Measurements from ENCODE around the gene DCST1.

Gene DCST1

DNA sequence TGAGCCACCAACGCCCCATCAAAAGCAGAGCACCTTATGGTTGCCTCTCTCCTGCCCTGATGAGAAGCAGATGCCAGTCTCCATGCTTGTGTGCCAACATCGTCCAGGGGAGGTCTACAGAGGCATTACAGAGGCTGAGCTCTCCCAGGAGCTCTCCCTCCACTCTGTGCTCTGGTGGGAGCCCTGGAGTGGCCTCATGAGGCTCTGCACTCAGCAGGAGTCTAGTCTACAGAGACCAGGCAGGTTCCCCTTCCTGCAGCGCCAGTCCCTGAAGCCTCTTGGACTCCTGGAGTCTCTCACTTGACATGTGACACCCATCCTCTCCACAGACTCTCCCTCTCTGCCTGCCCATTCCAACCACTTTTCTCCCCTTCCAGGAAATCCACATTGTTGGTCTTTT, 3.4 kb downstream of the DCST1 start:
- peak; percentile 20 for DNase-seq

DNA sequence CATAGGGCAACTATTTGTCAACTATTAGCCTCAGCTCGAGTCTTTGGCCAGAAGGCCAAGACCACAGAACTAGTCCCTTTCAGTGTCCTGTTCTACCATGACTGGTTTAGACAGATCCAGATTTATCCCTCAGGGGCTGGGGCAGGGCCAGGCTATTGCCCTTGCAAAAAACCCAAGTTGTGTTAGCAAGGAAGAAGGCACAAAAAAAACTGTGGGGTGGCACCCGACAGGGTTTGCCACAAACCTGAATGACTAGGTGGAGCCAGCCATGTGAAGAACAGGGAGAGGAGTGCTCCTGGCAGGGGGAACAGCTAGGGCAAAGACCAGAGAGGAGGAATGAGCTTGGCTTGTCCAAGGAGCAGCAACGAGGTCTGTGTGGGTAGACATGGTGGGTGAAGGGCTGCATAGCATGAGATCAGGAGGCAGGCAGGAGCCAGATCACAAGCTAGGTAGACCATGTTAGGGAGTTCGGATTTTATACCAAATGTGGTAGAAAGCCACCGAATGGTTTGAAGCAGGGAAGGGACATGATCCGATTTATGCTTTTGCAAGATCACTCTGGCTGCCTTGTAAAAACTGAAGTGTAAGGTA, 4.3 kb downstream of the DCST1 start:
- DNase-seq, result no peak

DNA sequence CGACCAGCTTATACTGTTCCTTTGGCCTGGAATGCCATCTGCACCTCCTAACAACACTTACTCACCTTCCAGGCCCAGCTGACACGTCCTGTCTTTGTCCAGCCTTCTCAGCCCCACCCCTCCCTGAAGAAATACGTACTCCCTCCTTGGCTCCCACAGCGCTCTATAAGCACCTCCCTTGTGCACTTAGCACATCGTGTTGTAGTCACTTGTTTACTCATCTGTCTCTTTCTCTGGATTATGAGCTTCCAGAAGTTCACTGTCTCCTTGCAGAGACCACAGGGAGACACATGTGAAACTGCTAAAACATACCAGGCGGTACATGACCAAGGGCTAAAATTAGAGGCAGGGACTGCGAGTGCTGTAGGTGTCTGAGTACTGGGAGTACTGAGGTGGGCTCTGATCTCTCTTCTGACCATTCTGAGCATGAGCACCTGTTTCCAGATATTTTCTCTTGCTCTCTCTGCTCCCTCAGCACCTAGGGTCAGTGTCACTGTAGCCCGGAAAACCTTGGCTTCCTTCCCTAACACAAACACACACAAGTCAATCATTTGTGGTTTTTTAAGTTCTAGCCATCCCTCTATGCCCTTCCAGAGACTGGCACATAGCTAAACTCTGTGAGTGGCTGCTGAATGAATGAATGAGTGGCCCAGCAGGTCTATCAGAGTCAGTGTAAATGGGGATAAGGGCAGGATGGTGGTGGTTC, 5.1 kb downstream of the DCST1 start:
- DNase-seq, result peak; percentile 12

DNA sequence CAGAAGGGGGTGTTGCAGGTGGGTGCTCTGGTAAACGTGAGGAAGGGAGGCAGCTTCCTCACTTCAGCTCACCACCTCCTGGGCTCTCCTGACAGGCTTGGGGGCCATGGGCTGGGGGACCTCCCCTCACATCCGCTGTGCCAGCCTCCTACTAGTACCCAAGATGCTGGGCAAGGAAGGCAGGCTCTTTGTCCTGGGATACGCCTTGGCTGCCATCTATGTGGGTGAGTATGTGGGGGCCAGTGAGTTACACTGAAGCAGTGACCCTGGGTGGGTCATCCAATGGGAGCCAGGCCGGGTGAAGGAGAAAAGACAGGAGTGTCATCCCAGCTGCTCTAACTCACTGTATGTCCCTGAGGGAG, 5.7 kb downstream of the DCST1 start:
- no peak for DNase-seq

DNA sequence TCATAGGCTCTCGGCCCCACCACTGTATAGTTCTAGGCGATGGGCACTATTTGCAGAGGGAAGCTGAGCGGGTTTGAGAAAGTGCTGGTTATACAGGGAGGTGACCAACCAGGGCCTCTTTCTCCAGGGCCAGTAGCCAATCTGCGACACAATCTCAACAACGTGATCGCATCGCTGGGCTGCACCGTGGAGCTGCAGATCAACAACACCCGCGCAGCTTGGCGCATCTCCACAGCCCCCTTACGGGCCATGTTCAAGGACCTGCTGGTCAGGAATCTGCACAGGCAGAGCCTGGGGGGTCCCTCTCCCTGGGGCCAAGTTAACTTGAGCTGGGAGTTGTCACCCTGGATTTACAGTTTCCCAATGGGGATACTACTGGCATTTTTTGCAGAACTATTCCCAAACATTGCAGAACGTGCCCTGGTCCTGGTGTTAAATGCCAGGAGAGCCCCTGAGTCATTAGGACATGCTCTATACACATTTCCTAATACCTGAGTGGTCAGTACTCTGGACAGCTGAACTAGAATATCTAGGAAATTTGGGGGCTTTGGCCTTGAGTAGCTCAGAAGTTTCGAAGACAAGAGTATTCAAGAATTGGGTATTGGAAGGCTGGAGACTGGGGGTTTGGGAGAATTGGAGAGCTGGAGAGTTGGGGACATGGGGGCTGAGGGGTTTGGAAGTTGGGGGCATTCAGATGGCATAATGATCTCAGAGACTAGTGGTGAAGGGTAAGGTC, 6.9 kb downstream of the DCST1 start:
- DNase-seq, result no peak

DNA sequence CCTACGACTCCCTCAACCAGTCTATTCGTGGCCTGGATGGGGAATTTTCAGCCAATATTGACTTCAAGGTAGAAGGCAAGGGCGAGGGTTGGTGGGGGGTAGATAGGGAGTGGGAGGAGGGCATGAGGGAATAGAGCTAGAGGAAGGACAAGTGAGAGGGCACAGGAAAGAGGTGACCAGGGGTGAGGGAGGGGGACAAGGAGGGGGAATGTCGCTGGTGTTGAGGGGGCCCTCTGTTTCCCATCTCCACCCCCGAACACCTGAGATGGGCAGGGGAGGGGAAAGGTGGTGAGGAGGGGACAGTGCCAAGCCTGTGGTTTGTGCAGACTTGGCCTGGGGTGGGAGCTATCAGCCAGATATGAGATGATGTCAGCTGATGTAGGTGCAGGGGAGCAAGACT, 9.2 kb downstream of the DCST1 start:
- no peak for DNase-seq

DNA sequence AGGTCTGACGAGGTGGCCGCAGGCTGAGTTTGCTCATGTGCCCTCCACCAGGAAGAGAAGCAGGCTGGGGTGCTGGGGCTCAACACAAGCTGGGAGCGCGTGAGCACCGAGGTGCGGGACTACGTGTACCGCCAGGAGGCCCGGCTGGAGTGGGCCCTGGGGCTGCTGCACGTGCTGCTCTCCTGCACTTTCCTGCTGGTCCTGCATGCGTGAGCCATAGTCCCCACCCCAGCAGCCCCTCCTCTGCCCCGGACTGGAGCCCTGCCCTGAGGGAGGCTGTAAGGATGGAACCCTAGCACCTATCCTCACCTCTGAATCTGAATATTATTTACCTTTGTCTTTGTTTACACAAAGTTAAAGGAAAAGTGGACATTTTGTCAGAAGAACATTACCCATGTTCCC, 9.7 kb downstream of the DCST1 start:
- no peak for DNase-seq

DNA sequence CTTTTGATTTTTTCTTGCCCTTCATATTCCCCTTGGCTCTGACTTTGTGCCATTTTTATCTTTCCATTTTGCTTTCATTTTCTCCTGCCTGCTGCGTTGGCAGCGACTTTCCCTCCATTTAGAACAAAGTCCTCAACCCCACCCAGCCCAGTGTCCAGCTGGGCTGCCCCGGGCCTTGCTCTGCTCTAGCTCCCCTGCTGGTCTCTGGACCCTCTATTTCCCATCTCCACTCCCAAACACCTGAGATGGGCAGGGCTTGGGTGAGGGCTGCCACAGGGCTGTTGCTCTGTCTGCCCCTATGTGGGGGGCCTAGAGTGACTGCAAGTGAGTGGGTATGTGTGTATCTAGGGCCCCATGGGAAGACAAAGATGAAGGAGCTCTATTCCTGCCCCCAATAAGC, 10.2 kb downstream of the DCST1 start:
- DNase-seq, result no peak

DNA sequence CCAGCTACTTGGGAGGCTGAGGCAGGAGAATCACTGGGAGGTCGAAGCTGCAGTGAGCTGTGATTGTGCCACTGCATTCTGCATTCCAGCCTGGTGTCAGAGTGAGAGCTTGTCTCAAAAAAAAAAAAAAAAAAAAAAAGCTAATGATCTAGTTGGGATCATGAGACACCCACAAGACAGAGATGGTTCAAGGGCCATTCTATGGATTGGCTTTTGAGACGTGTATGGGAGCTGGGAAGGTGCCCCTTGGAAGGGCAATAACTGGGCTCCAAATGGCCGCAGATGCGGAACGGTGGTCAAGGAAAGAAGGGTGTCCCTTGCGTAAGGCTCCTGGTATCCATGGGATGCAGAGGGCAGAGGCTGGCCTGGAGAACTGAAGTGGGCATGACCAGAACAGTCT, 10.7 kb downstream of the DCST1 start:
- DNase-seq, result no peak

DNA sequence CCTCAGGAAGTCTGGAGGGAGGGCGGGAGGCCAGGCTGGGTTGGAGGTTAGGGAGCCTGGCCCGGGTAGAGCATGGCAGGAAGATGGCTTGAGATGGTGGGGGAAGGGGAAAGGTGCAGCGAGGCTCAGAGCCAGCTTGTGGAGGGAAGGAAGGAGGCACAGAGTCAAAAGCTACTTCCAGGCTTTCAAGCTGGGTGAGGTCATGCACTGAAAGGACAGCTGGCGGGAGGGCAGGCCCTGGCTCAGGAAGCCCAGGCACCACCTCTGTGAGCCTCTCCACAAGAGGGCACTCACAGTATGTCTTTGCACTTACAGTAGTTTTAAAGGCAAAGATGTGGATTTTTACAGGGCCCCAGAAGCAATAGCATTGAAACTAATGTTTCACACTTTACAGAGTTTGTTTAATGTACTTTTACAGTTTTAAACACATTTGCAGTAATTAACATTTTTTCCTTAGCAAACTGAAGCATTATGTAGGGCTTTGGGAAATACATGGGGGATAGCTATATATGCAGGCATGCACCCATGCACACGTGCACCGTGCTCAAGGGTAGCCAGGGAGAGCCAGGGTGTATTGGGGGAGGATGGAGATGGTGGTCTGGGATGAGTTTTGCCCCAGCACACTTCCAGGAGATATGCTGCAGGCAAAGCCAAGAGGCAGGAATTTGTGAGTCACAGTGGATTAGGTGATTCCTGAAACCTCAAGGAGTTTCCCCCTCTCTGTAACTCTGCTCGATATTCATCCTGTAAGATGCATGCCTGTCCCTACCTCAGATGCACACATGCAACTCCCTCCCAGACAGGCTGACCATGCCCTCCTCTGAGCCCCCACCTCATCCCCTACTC, 11.4 kb downstream of the DCST1 start:
- peak; percentile 81 for DNase-seq

DNA sequence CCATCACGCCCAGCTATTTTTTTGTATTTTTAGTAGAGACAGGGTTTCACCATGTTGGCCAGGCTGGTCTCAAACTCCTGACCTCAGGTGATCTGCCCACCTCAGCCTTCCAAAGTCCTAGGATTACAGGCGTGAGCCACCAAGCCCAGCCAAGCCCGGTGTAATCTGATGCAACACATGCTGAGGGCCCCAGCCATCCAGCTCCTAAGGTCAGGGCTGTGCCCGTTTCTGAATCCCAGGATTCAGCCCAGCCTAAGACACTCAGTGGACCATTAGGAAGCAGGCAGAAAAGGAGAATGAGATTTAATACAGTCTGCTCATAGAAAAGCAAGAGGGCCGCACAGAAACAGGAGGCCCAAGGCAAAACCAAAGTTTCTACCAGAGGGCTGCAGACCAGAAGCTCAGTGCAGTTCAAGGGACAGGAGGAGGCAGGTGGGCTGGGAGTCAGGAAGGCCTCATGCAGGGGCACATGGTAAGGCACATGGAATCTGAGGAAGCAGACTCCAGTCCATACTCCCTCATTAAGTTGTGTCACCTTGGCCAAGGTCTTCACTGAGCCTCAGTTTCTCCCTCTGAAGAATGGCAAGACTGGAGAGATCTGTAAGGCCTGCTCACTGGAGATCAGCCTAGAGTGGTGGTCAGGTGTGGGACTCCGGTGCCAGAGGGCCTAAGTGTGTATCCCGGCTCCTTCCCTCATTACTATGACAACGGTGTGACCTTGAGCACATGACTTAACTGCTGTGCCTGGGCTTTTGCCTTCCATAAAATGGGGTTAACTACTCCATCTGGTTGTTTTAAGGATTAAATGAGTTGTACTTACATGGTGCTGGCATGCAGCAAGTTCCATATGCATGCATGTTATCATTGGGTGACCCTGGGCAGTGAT, 15.1 kb downstream of the DCST1 start:
- DNase-seq, result no peak

DNA sequence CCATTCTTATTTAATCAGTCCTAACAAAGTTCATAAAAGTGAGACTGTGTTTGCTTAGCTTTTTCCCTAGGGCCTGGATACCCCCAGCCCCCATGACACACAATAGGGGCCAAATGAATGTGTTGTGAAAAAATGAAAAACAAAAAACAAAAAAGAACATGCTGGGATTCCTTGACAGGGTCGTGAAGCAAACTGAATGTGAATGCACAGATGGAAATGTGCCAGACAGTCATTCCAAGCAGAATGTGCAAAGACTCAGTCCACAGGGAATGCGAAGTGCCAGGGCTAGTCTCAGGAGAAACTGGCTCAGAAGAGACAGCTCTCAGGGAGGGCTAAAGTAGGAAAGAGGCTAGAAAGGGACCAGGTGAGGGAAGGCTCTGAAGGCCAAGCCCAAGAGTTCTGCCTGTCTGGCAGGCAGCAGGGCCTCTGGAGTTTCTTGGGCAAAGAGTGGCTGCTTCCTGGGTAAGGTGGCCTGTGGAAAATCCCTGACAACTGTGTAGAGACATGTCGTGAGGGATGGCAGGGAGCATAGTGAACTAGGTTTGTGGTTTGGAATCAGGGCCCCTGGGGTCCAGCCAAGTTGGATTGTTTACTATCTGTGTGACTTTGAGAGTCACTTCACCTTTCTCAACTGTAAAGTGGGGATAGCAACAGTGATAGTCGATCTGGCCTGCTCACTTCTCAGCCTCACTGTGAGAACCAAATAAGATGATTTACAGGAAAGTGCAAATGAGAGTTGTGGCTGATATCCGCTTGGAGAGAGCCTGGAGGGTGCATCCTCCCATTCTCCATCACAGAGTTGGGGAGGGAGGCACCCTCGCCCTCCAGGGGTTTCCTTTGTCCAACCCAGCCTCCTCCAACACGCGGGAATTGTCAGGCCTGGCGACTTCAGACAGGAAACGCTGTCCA, 16.3 kb downstream of the DCST1 start:
- DNase-seq, result peak; percentile 34

DNA sequence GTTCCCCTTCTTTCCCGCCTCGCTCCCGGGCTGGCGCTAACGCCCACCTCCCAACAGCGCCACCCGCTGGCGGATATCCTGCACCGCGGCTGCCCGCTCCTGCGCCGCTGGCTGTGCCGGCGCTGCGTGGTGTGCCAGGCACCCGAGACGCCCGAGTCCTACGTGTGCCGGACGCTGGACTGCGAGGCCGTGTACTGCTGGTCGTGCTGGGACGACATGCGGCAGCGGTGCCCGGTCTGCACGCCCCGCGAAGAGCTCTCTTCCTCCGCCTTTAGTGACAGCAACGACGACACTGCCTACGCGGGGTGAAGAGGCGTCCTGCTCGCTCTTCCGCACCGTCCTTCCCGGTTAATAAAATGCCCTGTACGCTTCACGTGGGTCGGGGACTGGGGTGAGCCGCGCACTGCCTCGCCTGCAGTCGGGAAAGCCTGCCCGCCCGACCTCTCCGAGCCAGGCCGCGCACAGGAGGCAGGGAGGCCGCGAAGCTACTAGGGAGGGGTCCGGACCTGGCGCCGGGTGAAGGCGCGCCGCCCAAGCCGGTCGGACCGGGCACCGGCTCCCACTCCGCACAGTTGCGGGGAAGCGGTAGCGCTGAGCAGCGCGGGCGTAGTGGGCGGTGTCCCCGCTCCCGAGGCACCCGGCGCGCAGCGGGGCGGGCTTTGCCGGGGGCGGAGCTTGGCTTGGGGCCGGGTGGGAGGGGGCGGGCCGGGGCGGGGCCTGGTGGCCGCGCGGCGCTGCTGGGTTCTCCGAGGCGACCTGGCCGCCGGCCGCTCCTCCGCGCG, 17.1 kb downstream of the DCST1 start, which contains the start of gene ADAM15:
TSS of gene ADAM15 (plus strand) at position 757 of the 782 bp plus-strand sequence. CDS start 71 bp downstream, outside the sequence.
- DNase-seq, result peak; percentile 83

DNA sequence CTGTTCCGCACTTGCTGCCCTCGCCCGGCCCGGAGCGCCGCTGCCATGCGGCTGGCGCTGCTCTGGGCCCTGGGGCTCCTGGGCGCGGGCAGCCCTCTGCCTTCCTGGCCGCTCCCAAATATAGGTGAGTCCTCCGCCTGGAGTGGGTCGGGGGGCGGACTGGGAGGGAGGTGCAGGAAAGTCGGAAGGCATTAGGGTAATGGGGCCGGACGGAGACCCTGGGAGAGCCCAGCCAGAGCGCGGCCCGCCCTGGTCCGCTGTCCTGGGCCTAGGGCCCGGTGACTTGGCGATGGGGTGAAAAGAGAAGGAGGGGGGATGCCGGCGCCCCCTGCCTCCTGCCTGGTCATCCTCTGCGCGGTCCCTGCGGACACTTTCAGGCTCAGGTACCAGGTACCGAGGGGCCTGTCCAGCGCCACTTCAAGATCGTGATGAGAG, 17.7 kb downstream of the DCST1 start:
- no peak for DNase-seq

DNA sequence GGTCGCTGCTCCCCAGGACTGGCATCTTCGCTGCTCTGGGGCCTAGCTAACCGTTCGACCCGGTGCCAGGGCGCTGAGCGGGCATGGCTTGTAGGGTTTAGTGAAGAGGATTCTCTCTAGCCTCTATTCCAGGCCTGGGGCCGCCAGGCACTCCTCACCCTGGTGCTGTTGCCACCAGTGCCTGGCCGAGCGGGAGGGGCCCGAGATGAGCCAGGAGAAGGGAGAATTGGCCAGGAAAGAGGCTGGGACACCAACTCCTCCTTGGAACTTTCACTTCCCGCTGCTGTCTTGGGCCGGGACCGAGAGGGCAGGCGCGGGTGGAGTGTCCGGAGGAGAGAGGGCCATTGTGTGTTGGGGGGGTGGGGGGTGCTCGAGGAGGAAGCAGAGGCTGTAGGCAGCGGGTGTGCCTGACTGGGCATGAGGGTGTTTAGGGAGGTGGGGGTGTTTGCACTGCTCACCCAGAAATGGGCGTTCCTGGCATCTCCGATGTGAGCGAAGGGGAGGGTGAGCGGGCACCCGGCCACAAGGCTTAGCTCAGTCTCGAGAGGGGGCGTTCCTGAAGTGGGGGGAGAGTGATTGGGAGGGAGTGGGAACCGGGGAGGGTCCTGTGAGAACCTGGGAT, 18.3 kb downstream of the DCST1 start:
- DNase-seq, result peak; percentile 34

DNA sequence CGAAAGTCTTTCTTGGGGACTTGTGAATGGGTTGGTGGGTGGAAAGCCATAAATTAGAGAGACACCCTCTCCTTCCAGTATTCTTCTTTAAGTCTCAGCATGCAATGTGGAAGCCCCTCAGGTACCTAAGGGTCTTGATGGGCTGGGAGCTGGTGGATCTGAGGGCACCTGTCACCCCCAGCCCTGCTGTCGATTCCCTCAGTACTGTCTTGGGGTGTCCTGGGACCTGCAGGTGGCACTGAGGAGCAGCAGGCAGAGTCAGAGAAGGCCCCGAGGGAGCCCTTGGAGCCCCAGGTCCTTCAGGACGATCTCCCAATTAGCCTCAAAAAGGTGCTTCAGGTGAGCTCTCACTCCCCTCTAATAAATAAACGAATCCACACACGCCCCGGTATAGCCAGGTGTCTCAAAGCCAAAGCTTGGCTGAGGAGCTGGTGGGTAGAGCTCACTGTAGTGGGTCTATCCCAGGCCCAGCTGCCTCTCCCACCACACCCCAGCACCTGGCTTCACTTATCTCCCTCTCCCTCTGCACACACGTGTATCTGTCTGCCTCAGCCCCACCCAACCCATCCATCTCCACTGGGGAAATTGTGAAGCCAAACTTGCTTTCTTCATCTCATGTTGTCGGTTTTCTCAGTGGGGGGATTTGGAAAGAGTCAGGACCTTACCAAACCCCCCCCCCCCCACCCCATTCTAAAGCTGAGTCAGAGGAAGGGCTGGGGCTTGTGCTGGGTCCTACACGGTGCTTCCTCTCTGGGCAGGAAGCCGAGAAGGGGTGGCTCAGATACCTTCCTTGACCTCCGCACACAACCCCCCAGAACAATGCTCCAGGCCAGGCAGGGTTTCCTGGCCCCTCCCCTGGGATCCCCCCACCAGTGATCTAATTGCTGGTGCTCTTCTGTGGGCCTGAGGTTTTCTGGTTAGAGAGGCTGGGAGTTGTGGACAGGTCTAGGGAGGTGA, 19.1 kb downstream of the DCST1 start:
- no peak for DNase-seq

DNA sequence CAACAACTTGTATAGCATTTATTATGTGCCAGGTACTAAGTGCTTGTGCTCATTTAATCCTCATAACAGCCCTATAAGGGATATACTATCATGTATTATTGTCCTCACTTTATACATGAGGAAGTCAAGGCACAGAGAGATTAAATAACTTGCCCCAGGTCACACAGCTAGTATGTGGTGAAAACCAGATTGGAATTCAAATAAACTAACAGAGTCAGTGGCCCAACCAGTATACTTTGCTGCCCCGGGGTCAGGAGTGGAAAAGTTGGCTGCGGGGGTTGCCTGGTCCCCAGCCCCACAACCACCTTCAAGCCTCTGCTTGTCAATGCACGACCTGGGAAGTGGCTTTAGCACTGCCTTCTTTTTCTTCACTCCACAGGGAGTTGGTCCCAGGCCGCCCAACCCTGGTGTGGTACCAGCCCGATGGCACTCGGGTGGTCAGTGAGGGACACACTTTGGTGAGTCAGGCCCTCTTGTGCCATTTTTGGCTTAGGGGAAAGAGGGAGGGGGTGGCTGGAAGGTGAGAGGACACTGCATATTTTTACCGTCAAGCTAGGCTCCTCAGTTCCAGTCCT, 20.0 kb downstream of the DCST1 start:
- no peak for DNase-seq

DNA sequence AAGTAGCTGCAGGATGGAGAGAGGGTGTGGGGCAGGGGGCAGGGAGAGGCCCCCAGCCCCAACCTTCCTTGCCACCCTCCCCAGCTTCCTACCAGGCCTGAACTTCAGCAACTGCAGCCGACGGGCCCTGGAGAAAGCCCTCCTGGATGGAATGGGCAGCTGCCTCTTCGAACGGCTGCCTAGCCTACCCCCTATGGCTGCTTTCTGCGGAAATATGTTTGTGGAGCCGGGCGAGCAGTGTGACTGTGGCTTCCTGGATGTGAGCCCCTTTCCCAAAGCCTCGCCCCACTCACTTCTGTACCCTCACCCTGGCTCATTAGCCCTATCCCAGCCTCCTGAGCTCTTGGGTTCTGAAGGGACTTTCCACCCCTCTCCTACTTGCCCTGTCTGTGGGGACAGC, 23.5 kb downstream of the DCST1 start:
- DNase-seq, result no peak
